Measurements from ENCODE around the gene NMT1.

Gene NMT1

DNA sequence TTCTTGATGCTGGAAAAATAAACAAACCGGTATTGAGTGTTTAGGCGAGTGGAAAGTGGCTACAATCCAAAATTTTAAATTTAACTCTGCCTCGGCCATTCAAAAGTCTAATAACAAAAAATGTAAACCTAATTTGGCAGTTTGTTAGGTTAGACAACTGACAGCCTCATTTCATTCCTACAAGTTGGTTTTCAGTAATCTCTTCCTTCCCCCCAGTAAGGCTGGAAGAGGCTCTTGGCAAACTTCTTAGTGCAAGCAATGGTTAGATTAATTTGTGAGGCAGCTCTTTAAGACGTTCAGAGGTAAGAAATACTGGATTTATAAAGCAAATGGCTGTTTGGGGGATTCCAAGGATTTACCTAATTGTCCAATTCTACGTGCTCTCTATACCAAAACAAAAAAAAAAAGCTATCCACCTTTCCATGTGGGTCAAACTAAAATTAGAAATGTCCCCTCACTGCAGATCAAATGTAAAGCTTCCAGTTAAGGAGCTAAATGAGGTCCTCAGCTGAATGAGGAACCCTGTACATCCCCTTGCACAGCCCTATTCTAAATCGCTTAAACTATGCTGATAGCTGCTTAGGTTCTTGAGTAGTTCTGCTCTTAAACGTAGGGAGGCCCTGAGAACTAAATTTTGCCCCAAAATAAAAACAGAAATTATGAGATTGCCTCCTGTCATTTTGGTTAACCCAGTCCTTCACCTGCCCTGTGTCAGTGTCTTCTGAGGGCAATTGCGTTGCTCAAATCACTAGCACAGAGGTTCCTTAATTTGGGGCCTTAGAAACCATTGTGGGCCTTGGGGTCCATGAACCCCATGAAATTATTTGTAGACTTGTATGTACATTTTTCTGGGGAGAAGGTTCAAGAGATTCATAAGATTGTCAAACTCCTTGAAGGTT lies 90.0 kb downstream of the NMT1 start:
- no peak for DNase-seq (ENCODE audit: low spot score)

DNA sequence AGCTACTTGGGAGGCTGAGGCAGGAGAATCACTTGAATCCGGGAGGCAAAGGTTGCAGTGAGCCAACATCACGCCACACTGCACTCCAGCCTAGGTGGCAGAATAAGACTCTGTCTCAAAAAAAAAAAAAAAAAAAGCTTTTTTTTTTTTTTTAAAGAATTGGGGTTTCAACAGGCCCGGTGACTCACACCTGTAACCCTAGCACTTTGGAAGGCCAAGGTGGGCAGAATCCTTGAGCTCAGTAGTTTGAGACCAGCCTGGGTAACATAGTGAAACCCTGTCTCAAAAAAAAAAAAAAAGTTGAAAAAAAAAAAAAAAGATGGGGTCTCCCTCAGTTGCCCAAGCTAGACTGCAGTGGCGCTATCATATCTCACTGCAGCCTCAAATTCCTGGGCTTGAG lies 93.9 kb downstream of the NMT1 start:
- DNase-seq (ENCODE audit: low spot score): no peak

DNA sequence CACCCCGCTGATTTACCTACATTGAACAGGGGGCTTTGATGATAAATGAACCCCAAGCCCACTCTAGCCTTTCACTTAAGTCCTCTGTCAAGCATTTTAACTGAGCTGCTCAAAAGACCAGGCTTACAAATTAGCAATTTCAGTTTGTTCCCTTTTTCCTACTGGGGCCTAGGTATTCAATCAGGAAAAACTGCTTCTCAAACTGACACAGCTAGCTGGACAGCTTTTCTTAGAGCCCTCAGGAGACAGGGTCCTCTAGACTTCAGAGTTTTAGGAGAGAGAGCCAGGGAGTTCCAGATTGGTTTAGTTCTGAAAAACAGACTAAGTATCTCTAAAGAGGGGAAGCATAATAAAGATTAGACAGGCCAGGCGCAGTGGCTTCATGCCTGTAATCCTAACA lies 94.4 kb downstream of the NMT1 start:
- DNase-seq (ENCODE audit: low spot score): no peak

DNA sequence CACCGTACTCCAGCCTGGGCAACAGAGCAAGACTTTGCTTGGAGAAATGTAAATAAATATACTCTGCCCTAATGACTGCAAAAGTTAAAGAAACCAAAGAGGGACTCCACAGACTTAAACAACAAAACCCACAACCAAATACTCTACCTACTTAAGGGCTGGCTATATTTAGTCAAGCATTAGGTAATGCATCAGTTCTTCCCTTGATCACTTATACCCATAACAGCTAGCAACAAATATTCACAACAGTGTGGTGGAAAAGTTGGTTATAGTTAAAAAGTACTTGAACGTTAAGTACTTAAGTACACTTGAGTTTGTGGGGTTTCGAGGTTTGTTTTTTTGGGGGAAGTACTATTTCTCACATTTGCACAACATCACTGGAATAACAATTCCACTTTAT lies 95.1 kb downstream of the NMT1 start:
- no peak for DNase-seq (ENCODE audit: low spot score)
